ENCODE data around the gene KAT8. TPM values are rescaled to one million over a fixed set of nuclear protein-coding genes. Genes with fewer than 3 reads are reported as not detected.
"Not testable (repeated sequence)": the region's sequence is repeated elsewhere in the genome, so short reads cannot be mapped to it uniquely, and the experiment has no call there.

The KAT8 gene
- total RNA-seq, 1 donor from 2014 or later, result 93.7 TPM

- intact Hi-C loops (cut with micrococcal nuclease), result no loop called here
- CTCF ChIA-PET, result interaction anchor here (1.2 kb wide), 1 partner anchor 15 kb away, joined by 3 read pairs; no protein-coding TSS in a partner anchor
Observed at GRCh38 chr16:31134625-31135534, 17.4 kb downstream of the KAT8 start.

GRCh38 chr16:31135535-31136286, 18.2 kb downstream of the KAT8 start, which contains the start of gene PRSS8:
Gene PRSS8, minus strand, starts transcription at chr16:31135727. Its CDS starts 229 bp downstream, at chr16:31135498.
- Mint-ChIP-seq H3K4me3 (no peak within 1 kb of the TSS), H3K27ac (no peak within 1 kb of the TSS), H3K4me1 (no peaks in the 10 kb centered on the region), H3K36me3 (ENCODE audit: low read depth) (peaks cover 27% of the 10 kb centered on the region), H3K27me3 (no peaks in the 10 kb centered on the region), H3K9me3 (no peaks in the 10 kb centered on the region)
- ChIA-PET POLR2A (interaction anchor here (0.5 to 1.4 kb wide), 4 partner anchors 18 to 180 kb away, joined by 3 to 7 read pairs (median 4); partner anchors contain the start of genes FUS, KAT8, ZNF646 and ZNF668), CTCF (interaction anchor here (1.2 kb wide), 1 partner anchor 16 kb away, joined by 3 read pairs; no protein-coding TSS in a partner anchor)
- intact Hi-C loops (cut with micrococcal nuclease), result no loop called here
- no peak for ATAC-seq (ENCODE audit: low read depth)
- no peak for DNase-seq
- no peak for TF ChIP-seq CTCF (IDR thresholded peaks at IDR 0.05)

More at GRCh38 chr16:31134625-31135534, 17.4 kb downstream of the KAT8 start:
- DNase-seq (no peak), ATAC-seq (ENCODE audit: low read depth) (no peak)
- H3K36me3 Mint-ChIP-seq (ENCODE audit: low read depth), result peaks cover 34% of the 10 kb centered on the region
- no peak for TF ChIP-seq CTCF (IDR thresholded peaks at IDR 0.05)
- no peaks in the 10 kb centered on the region for H3K27me3 Mint-ChIP-seq
- H3K4me1 Mint-ChIP-seq, result no peaks in the 10 kb centered on the region
- no peak overlapping the region for H3K27ac Mint-ChIP-seq
- POLR2A ChIA-PET, result interaction anchor here (1.3 kb wide), 1 partner anchor 61 kb away, joined by 3 read pairs; the partner anchor contains the start of genes ZNF646 and ZNF668
- H3K4me3 Mint-ChIP-seq, result no peak overlapping the region
- no peaks in the 10 kb centered on the region for H3K9me3 Mint-ChIP-seq

- CTCF ChIA-PET, result no interaction called here
- DNase-seq (no peak), ATAC-seq (ENCODE audit: low read depth) (no peak)
- H3K9me3 Mint-ChIP-seq, result no peaks in the 10 kb centered on the region
- H3K27ac Mint-ChIP-seq, result no peak overlapping the region
- intact Hi-C loops (cut with micrococcal nuclease), result no loop called here
- H3K4me1 Mint-ChIP-seq, result no peaks in the 10 kb centered on the region
- POLR2A ChIA-PET, result interaction anchor here (0.5 to 1.4 kb wide), 3 partner anchors 19 to 181 kb away, joined by 3 to 7 read pairs (median 6); partner anchors contain the start of genes FUS and KAT8
- H3K36me3 Mint-ChIP-seq (ENCODE audit: low read depth), result peaks cover 22% of the 10 kb centered on the region
- no peaks in the 10 kb centered on the region for H3K27me3 Mint-ChIP-seq
- TF ChIP-seq CTCF (IDR thresholded peaks at IDR 0.05), result no peak
- no peak overlapping the region for H3K4me3 Mint-ChIP-seq
Observed at GRCh38 chr16:31136287-31136662, 18.8 kb downstream of the KAT8 start.

- CTCF ChIA-PET; H3K4me1 Mint-ChIP-seq; H3K27me3 Mint-ChIP-seq; H3K9me3 Mint-ChIP-seq; intact Hi-C loops (cut with micrococcal nuclease); H3K4me3 Mint-ChIP-seq; DNase-seq; H3K27ac Mint-ChIP-seq; ATAC-seq (ENCODE audit: low read depth): not testable (repeated sequence)
- peaks cover 16% of the 10 kb centered on the region for H3K36me3 Mint-ChIP-seq (ENCODE audit: low read depth)
- POLR2A ChIA-PET, result interaction anchor here (0.9 to 1.4 kb wide), 3 partner anchors 16 to 43 kb away, joined by 3 to 6 read pairs (median 4); partner anchors contain the start of genes FUS and KAT8
Observed at GRCh38 chr16:31136822-31137499, 19.5 kb downstream of the KAT8 start.
